HG02970 (cell line): Measurements from ENCODE around the gene JADE2.

Experiments
- ATAC-seq: cut with Tn5 transposase; IDR thresholded peaks from one replicate; pipeline ENCODE4 v1.9.1; 2021; ENCODE audit warnings: mild to moderate bottlenecking, moderate library complexity, moderate number of reproducible peaks; ENCODE audit not compliant: unreplicated experiment, low FRiP score

JADE2 gene

GRCh38 chr5:134527156-134527960 is 1.9 kb downstream of the JADE2 start:
- peak; percentile 31 for ATAC-seq

- no peak for ATAC-seq
Observed at GRCh38 chr5:134527961-134528424, 2.5 kb downstream of the JADE2 start.

- no peak for ATAC-seq
Observed at GRCh38 chr5:134528556-134528955, 3.1 kb downstream of the JADE2 start.

- no peak for ATAC-seq
Observed at GRCh38 chr5:134529460-134529859, 4.0 kb downstream of the JADE2 start.

GRCh38 chr5:134530301-134531077 is 5.0 kb downstream of the JADE2 start:
- ATAC-seq = no peak

- no peak for ATAC-seq
Observed at GRCh38 chr5:134533115-134533815, 7.8 kb downstream of the JADE2 start.

- no peak for ATAC-seq
Observed at GRCh38 chr5:134534058-134534725, 8.7 kb downstream of the JADE2 start.

GRCh38 chr5:134534726-134535110 is 9.2 kb downstream of the JADE2 start:
- no peak for ATAC-seq

GRCh38 chr5:134536876-134537275 is 11.4 kb downstream of the JADE2 start:
- ATAC-seq = no peak

- no peak for ATAC-seq
Observed at GRCh38 chr5:134537297-134537696, 11.8 kb downstream of the JADE2 start.

- ATAC-seq = no peak
Observed at GRCh38 chr5:134538296-134538695, 12.8 kb downstream of the JADE2 start.

GRCh38 chr5:134539732-134540131 is 14.3 kb downstream of the JADE2 start:
- ATAC-seq = no peak

GRCh38 chr5:134540747-134541733 is 15.6 kb downstream of the JADE2 start:
- no peak for ATAC-seq

GRCh38 chr5:134541736-134542376 is 16.4 kb downstream of the JADE2 start:
- ATAC-seq = no peak

- peak; percentile 38 for ATAC-seq
Observed at GRCh38 chr5:134543820-134544614, 18.5 kb downstream of the JADE2 start.

- ATAC-seq = no peak
Observed at GRCh38 chr5:134545070-134545868, 19.8 kb downstream of the JADE2 start.

- no peak for ATAC-seq
Observed at GRCh38 chr5:134547066-134547465, 21.6 kb downstream of the JADE2 start.
